SK-N-SH treated with all-trans-retinoic acid at 6 μM for 48 hours (cell line): ENCODE data around the gene PCSK5.

ENCODE experiments used
- ATAC-seq: fragments of 200-7000 bp; cut with Tn5 transposase; 3 replicates; pipeline ENCODE4 v1.9.1; 2020; ENCODE audit warnings: mild to moderate bottlenecking, moderate library complexity
- ARNTL ChIP-seq: fragments of 450-650 bp; formaldehyde crosslinking; IDR thresholded peaks from 2 replicates; pipeline ENCODE4 v1.5.0; 2020; ENCODE audit warnings: low read depth, mild to moderate bottlenecking, moderate library complexity, borderline replicate concordance
- BACH2 ChIP-seq: fragments of 250-450 bp; sonication (Bioruptor Pico); IDR thresholded peaks from 2 replicates; pipeline ENCODE4 v1.9.0; 2021; ENCODE audit warnings: mild to moderate bottlenecking, borderline replicate concordance
- CREB5 ChIP-seq: fragments of 250-450 bp; sonication (Bioruptor Pico); IDR thresholded peaks from 2 replicates; pipeline ENCODE4 v1.5.1; 2020; ENCODE audit warnings: low read depth, mild to moderate bottlenecking, moderate library complexity
- CSDC2 ChIP-seq: fragments of 250-450 bp; sonication (Bioruptor Pico); IDR thresholded peaks from 2 replicates; pipeline ENCODE4 v1.5.0; 2020; ENCODE audit warnings: mild to moderate bottlenecking, moderate library complexity
- CSRNP3 ChIP-seq: fragments of 250-450 bp; sonication (Bioruptor Pico); IDR thresholded peaks from 2 replicates; pipeline ENCODE4 v1.5.1; 2021; ENCODE audit warnings: mild to moderate bottlenecking, moderate library complexity
- ESRRG ChIP-seq: fragments of 250-450 bp; sonication (Bioruptor Pico); IDR thresholded peaks from 2 replicates; pipeline ENCODE4 v1.6.1; 2021; ENCODE audit warnings: mild to moderate bottlenecking
- GLIS3 ChIP-seq: fragments of 250-450 bp; sonication (Bioruptor Pico); IDR thresholded peaks from 2 replicates; pipeline ENCODE4 v1.5.0; 2020; ENCODE audit warnings: mild to moderate bottlenecking, moderate library complexity
- ISL1 ChIP-seq: fragments of 250-450 bp; sonication (Bioruptor Pico); IDR thresholded peaks from 2 replicates; pipeline ENCODE4 v2.1.2; 2022; ENCODE audit warnings: mild to moderate bottlenecking, moderate library complexity
- PATZ1 ChIP-seq: fragments of 250-450 bp; sonication (Bioruptor Pico); IDR thresholded peaks from 2 replicates; pipeline ENCODE4 v1.8.0; 2020; ENCODE audit warnings: mild to moderate bottlenecking, moderate library complexity, borderline replicate concordance
- POU6F1 ChIP-seq: fragments of 250-450 bp; sonication (Bioruptor Pico); IDR thresholded peaks from 2 replicates; pipeline ENCODE4 v1.8.0; 2021; ENCODE audit warnings: low read depth, mild to moderate bottlenecking, moderate library complexity, borderline replicate concordance
- PPARA ChIP-seq: fragments of 250-450 bp; sonication (Bioruptor Pico); IDR thresholded peaks from 2 replicates; pipeline ENCODE4 v1.5.0; 2020; ENCODE audit warnings: mild to moderate bottlenecking, borderline replicate concordance
- RARB ChIP-seq: fragments of 250-450 bp; sonication (Bioruptor Pico); IDR thresholded peaks from 2 replicates; pipeline ENCODE4 v1.8.0; 2021; ENCODE audit warnings: mild to moderate bottlenecking, moderate library complexity
- SNAI2 ChIP-seq: fragments of 250-450 bp; sonication (Bioruptor Pico); IDR thresholded peaks from 2 replicates; pipeline ENCODE4 v1.5.0; 2020; ENCODE audit warnings: mild to moderate bottlenecking, moderate library complexity
- TCF4 ChIP-seq: fragments of 250-450 bp; sonication (Bioruptor Pico); IDR thresholded peaks from 2 replicates; pipeline ENCODE4 v1.8.0; 2021; ENCODE audit warnings: mild to moderate bottlenecking, moderate library complexity, borderline replicate concordance
- TOX ChIP-seq: fragments of 250-450 bp; sonication (Bioruptor Pico); IDR thresholded peaks from 2 replicates; pipeline ENCODE4 v1.8.0; 2021; ENCODE audit warnings: mild to moderate bottlenecking, moderate library complexity, borderline replicate concordance
- TSHZ2 ChIP-seq: fragments of 250-450 bp; sonication (Bioruptor Pico); IDR thresholded peaks from 2 replicates; pipeline ENCODE4 v1.5.0; 2020; ENCODE audit warnings: mild to moderate bottlenecking, moderate library complexity
- ZC3H10 ChIP-seq: fragments of 250-450 bp; sonication (Bioruptor Pico); IDR thresholded peaks from 2 replicates; pipeline ENCODE4 v1.5.1; 2021; ENCODE audit warnings: mild to moderate bottlenecking, moderate library complexity
- ZFP3 ChIP-seq: fragments of 250-450 bp; sonication (Bioruptor Pico); IDR thresholded peaks from 2 replicates; pipeline ENCODE4 v1.5.0; 2020; ENCODE audit warnings: mild to moderate bottlenecking, moderate library complexity
- ZFP30 ChIP-seq: fragments of 450-650 bp; formaldehyde crosslinking; IDR thresholded peaks from 2 replicates; pipeline ENCODE4 v1.5.0; 2022; ENCODE audit warnings: mild to moderate bottlenecking, moderate library complexity
- ZNF565 ChIP-seq: fragments of 450-650 bp; formaldehyde crosslinking; conservative IDR thresholded peaks from 2 replicates; pipeline ENCODE4 v1.5.0; 2020; ENCODE audit warnings: low read depth, mild to moderate bottlenecking, moderate library complexity
- ZNF70 ChIP-seq: fragments of 450-650 bp; formaldehyde crosslinking; IDR thresholded peaks from 2 replicates; pipeline ENCODE4 v1.5.0; 2020; ENCODE audit warnings: mild to moderate bottlenecking, moderate library complexity
- ZNF8 ChIP-seq: fragments of 450-650 bp; formaldehyde crosslinking; IDR thresholded peaks from 2 replicates; pipeline ENCODE4 v1.5.0; 2020; ENCODE audit warnings: mild to moderate bottlenecking, moderate library complexity

PCSK5 gene

GRCh38 chr9:76099516-76099915 is 209.0 kb downstream of the PCSK5 start:
- TF ChIP-seq PATZ1 (CRISPR knock-in tag) (no peak), ZFP30 (no peak), ESRRG (no peak), ZFP3 (CRISPR knock-in tag) (no peak), CREB5 (CRISPR knock-in tag) (no peak), BACH2 (CRISPR knock-in tag) (no peak), RARB (CRISPR knock-in tag) (no peak), CSDC2 (no peak)

GRCh38 chr9:76101075-76101474 is 210.6 kb downstream of the PCSK5 start:
- no peak for ATAC-seq
- no peak for TF ChIP-seq CSRNP3 (CRISPR knock-in tag)
- no peak for TF ChIP-seq GLIS3 (CRISPR knock-in tag)
- TF ChIP-seq ZC3H10 (CRISPR knock-in tag), result no peak
- TF ChIP-seq ZNF8, result no peak
- TF ChIP-seq CREB5 (CRISPR knock-in tag), result no peak
- TF ChIP-seq PATZ1 (CRISPR knock-in tag), result no peak
- no peak for TF ChIP-seq ZNF70 (CRISPR knock-in tag)
- no peak for TF ChIP-seq ARNTL (CRISPR knock-in tag)
- TF ChIP-seq TSHZ2, result no peak
- TF ChIP-seq CSDC2, result no peak
- TF ChIP-seq SNAI2, result no peak
- TF ChIP-seq PPARA (CRISPR knock-in tag), result no peak
- no peak for TF ChIP-seq ISL1
- TF ChIP-seq TOX, result no peak
- no peak for TF ChIP-seq ZNF565 (CRISPR knock-in tag)
- TF ChIP-seq RARB (CRISPR knock-in tag), result no peak
- TF ChIP-seq, all 23 proteins: peak for 0

More at GRCh38 chr9:76099516-76099915, 209.0 kb downstream of the PCSK5 start:
- no peak for ATAC-seq

GRCh38 chr9:76101491-76101890 is 211.0 kb downstream of the PCSK5 start:
- TF ChIP-seq CSDC2 (no peak), RARB (CRISPR knock-in tag) (no peak), GLIS3 (CRISPR knock-in tag) (no peak), ZC3H10 (CRISPR knock-in tag) (no peak), ZNF70 (CRISPR knock-in tag) (no peak), TOX (no peak), ESRRG (no peak), ZNF8 (no peak), PPARA (CRISPR knock-in tag) (no peak), CREB5 (CRISPR knock-in tag) (no peak), POU6F1 (no peak), CSRNP3 (CRISPR knock-in tag) (no peak), TCF4 (CRISPR knock-in tag) (no peak), ZFP30 (no peak), SNAI2 (no peak)
- TF ChIP-seq, all 23 proteins: peak for 0
- ATAC-seq, result no peak
